Measurements from ENCODE around the gene COBL.
A peak's percentile ranks its signal among the peaks of the same experiment; 100 is the strongest.

Gene COBL

GRCh38 chr7:51327287-51327717, 10.7 kb upstream of the COBL start:
- Histone ChIP-seq H3K27me3 (ENCODE audit: control insufficient read depth in 5 of 5, insufficient read depth in 4 of 5, low read length in 5 of 5) (peaks cover 0 to 7% (median 5%) of the 10 kb centered on the region in 5 donors), H3K27ac (ENCODE audit: low read depth, low read length) (no peak overlapping the region), H3K9me3 (ENCODE audit: control insufficient read depth in 5 of 5, low read length in 5 of 5) (no peaks in the 10 kb centered on the region), H3K9ac (ENCODE audit: low read length in 5 of 5) (no peak overlapping the region), H3K4me1 (ENCODE audit: control insufficient read depth in 5 of 5, insufficient read depth in 5 of 5, low read length in 5 of 5) (peaks cover 0 to 7% (median 4%) of the 10 kb centered on the region in 5 donors), H3K4me3 (ENCODE audit: low read depth in 1 of 5, low read length in 5 of 5) (no peak overlapping the region), H3K36me3 (ENCODE audit: control insufficient read depth in 5 of 5, insufficient read depth in 5 of 5, low read length in 5 of 5) (no peaks in the 10 kb centered on the region)

GRCh38 chr7:51326656-51327286, 10.2 kb upstream of the COBL start:
- peaks cover 0 to 7% (median 4%) of the 10 kb centered on the region in 5 donors for H3K4me1 ChIP-seq (ENCODE audit: control insufficient read depth in 5 of 5, insufficient read depth in 5 of 5, low read length in 5 of 5)
- H3K27ac ChIP-seq (ENCODE audit: low read depth, low read length), result no peak overlapping the region
- H3K9ac ChIP-seq (ENCODE audit: low read length in 5 of 5), result no peak overlapping the region
- peaks cover 0 to 7% (median 5%) of the 10 kb centered on the region in 5 donors for H3K27me3 ChIP-seq (ENCODE audit: control insufficient read depth in 5 of 5, insufficient read depth in 4 of 5, low read length in 5 of 5)
- H3K36me3 ChIP-seq (ENCODE audit: control insufficient read depth in 5 of 5, insufficient read depth in 5 of 5, low read length in 5 of 5), result no peaks in the 10 kb centered on the region
- H3K9me3 ChIP-seq (ENCODE audit: control insufficient read depth in 5 of 5, low read length in 5 of 5), result no peaks in the 10 kb centered on the region
- no peak overlapping the region for H3K4me3 ChIP-seq (ENCODE audit: low read depth in 1 of 5, low read length in 5 of 5)

GRCh38 chr7:51325908-51326307, 9.3 kb upstream of the COBL start:
- H3K9me3 ChIP-seq (ENCODE audit: control insufficient read depth in 5 of 5, low read length in 5 of 5), result no peaks in the 10 kb centered on the region
- peaks cover 0 to 7% (median 4%) of the 10 kb centered on the region in 5 donors for H3K4me1 ChIP-seq (ENCODE audit: control insufficient read depth in 5 of 5, insufficient read depth in 5 of 5, low read length in 5 of 5)
- H3K27ac ChIP-seq (ENCODE audit: low read depth, low read length), result no peak overlapping the region
- H3K27me3 ChIP-seq (ENCODE audit: control insufficient read depth in 5 of 5, insufficient read depth in 4 of 5, low read length in 5 of 5), result peaks cover 0 to 7% (median 5%) of the 10 kb centered on the region in 5 donors
- H3K36me3 ChIP-seq (ENCODE audit: control insufficient read depth in 5 of 5, insufficient read depth in 5 of 5, low read length in 5 of 5), result no peaks in the 10 kb centered on the region
- H3K9ac ChIP-seq (ENCODE audit: low read length in 5 of 5), result no peak overlapping the region
- H3K4me3 ChIP-seq (ENCODE audit: low read depth in 1 of 5, low read length in 5 of 5), result no peak overlapping the region

- Histone ChIP-seq H3K9ac (ENCODE audit: low read length in 5 of 5) (no peak overlapping the region), H3K36me3 (ENCODE audit: control insufficient read depth in 5 of 5, insufficient read depth in 5 of 5, low read length in 5 of 5) (no peaks in the 10 kb centered on the region), H3K4me1 (ENCODE audit: control insufficient read depth in 5 of 5, insufficient read depth in 5 of 5, low read length in 5 of 5) (peaks cover 0 to 7% (median 4%) of the 10 kb centered on the region in 5 donors), H3K4me3 (ENCODE audit: low read depth in 1 of 5, low read length in 5 of 5) (no peak overlapping the region), H3K27ac (ENCODE audit: low read depth, low read length) (no peak overlapping the region), H3K27me3 (ENCODE audit: control insufficient read depth in 5 of 5, insufficient read depth in 4 of 5, low read length in 5 of 5) (peaks cover 0 to 7% (median 5%) of the 10 kb centered on the region in 5 donors), H3K9me3 (ENCODE audit: control insufficient read depth in 5 of 5, low read length in 5 of 5) (no peaks in the 10 kb centered on the region)
These were observed 8.7 kb upstream of the COBL start for GRCh38 chr7:51325261-51325676.

GRCh38 chr7:51324206-51324898, 7.7 kb upstream of the COBL start:
- no peak overlapping the region for H3K9ac ChIP-seq (ENCODE audit: low read length in 5 of 5)
- H3K4me3 ChIP-seq (ENCODE audit: low read depth in 1 of 5, low read length in 5 of 5), result no peak overlapping the region
- peaks cover 0 to 7% (median 4%) of the 10 kb centered on the region in 5 donors for H3K4me1 ChIP-seq (ENCODE audit: control insufficient read depth in 5 of 5, insufficient read depth in 5 of 5, low read length in 5 of 5)
- no peaks in the 10 kb centered on the region for H3K9me3 ChIP-seq (ENCODE audit: control insufficient read depth in 5 of 5, low read length in 5 of 5)
- peaks cover 0 to 7% (median 5%) of the 10 kb centered on the region in 5 donors for H3K27me3 ChIP-seq (ENCODE audit: control insufficient read depth in 5 of 5, insufficient read depth in 4 of 5, low read length in 5 of 5)
- no peaks in the 10 kb centered on the region for H3K36me3 ChIP-seq (ENCODE audit: control insufficient read depth in 5 of 5, insufficient read depth in 5 of 5, low read length in 5 of 5)
- no peak overlapping the region for H3K27ac ChIP-seq (ENCODE audit: low read depth, low read length)

- Histone ChIP-seq H3K9ac (ENCODE audit: low read length in 5 of 5) (no peak overlapping the region), H3K36me3 (ENCODE audit: control insufficient read depth in 5 of 5, insufficient read depth in 5 of 5, low read length in 5 of 5) (no peaks in the 10 kb centered on the region), H3K4me1 (ENCODE audit: control insufficient read depth in 5 of 5, insufficient read depth in 5 of 5, low read length in 5 of 5) (peaks cover 0 to 18% (median 9%) of the 10 kb centered on the region in 5 donors), H3K9me3 (ENCODE audit: control insufficient read depth in 5 of 5, low read length in 5 of 5) (no peaks in the 10 kb centered on the region), H3K27ac (ENCODE audit: low read depth, low read length) (no peak overlapping the region), H3K4me3 (ENCODE audit: low read depth in 1 of 5, low read length in 5 of 5) (no peak overlapping the region), H3K27me3 (ENCODE audit: control insufficient read depth in 5 of 5, insufficient read depth in 4 of 5, low read length in 5 of 5) (peaks cover 4 to 12% (median 9%) of the 10 kb centered on the region in 5 donors)
These were observed 5.4 kb upstream of the COBL start for GRCh38 chr7:51321961-51322515.

GRCh38 chr7:51318886-51319579, 2.4 kb upstream of the COBL start:
- Histone ChIP-seq H3K27me3 (ENCODE audit: control insufficient read depth in 5 of 5, insufficient read depth in 4 of 5, low read length in 5 of 5) (peaks cover 9 to 28% (median 13%) of the 10 kb centered on the region in 5 donors), H3K4me3 (ENCODE audit: low read depth in 1 of 5, low read length in 5 of 5) (no peak overlapping the region), H3K36me3 (ENCODE audit: control insufficient read depth in 5 of 5, insufficient read depth in 5 of 5, low read length in 5 of 5) (no peaks in the 10 kb centered on the region), H3K27ac (ENCODE audit: low read depth, low read length) (no peak overlapping the region), H3K9me3 (ENCODE audit: control insufficient read depth in 5 of 5, low read length in 5 of 5) (no peaks in the 10 kb centered on the region), H3K9ac (ENCODE audit: low read length in 5 of 5) (no peak overlapping the region), H3K4me1 (ENCODE audit: control insufficient read depth in 5 of 5, insufficient read depth in 5 of 5, low read length in 5 of 5) (peaks cover 0 to 27% (median 20%) of the 10 kb centered on the region in 5 donors)

- Histone ChIP-seq H3K36me3 (ENCODE audit: control insufficient read depth in 5 of 5, insufficient read depth in 5 of 5, low read length in 5 of 5) (no peaks in the 10 kb centered on the region), H3K27me3 (ENCODE audit: control insufficient read depth in 5 of 5, insufficient read depth in 4 of 5, low read length in 5 of 5) (peaks cover 9 to 28% (median 13%) of the 10 kb centered on the region in 5 donors), H3K9ac (ENCODE audit: low read length in 5 of 5) (no peak overlapping the region), H3K4me3 (ENCODE audit: low read depth in 1 of 5, low read length in 5 of 5) (no peak overlapping the region), H3K9me3 (ENCODE audit: control insufficient read depth in 5 of 5, low read length in 5 of 5) (no peaks in the 10 kb centered on the region), H3K4me1 (ENCODE audit: control insufficient read depth in 5 of 5, insufficient read depth in 5 of 5, low read length in 5 of 5) (peaks cover 0 to 27% (median 20%) of the 10 kb centered on the region in 5 donors), H3K27ac (ENCODE audit: low read depth, low read length) (no peak overlapping the region)
These were observed 1.4 kb upstream of the COBL start for GRCh38 chr7:51318001-51318400.

- no peaks in the 10 kb centered on the region for H3K36me3 ChIP-seq (ENCODE audit: control insufficient read depth in 5 of 5, insufficient read depth in 5 of 5, low read length in 5 of 5)
- H3K9me3 ChIP-seq (ENCODE audit: control insufficient read depth in 5 of 5, low read length in 5 of 5), result no peaks in the 10 kb centered on the region
- peak overlapping the region in 2 of 5 donors; percentile 62 to 65 for H3K4me3 ChIP-seq (ENCODE audit: low read depth in 1 of 5, low read length in 5 of 5)
- no peak overlapping the region for H3K9ac ChIP-seq (ENCODE audit: low read length in 5 of 5)
- no peak overlapping the region for H3K27ac ChIP-seq (ENCODE audit: low read depth, low read length)
- H3K27me3 ChIP-seq (ENCODE audit: control insufficient read depth in 5 of 5, insufficient read depth in 4 of 5, low read length in 5 of 5), result peaks cover 9 to 28% (median 13%) of the 10 kb centered on the region in 5 donors
- peaks cover 0 to 27% (median 20%) of the 10 kb centered on the region in 5 donors for H3K4me1 ChIP-seq (ENCODE audit: control insufficient read depth in 5 of 5, insufficient read depth in 5 of 5, low read length in 5 of 5)
These were observed 937 bp upstream of the COBL start for GRCh38 chr7:51317582-51317910.

All from subcutaneous abdominal adipose tissue (tissue), 5 donors.